ENCODE measurements around the gene ITGA8. TPM values are rescaled to one million over a fixed set of nuclear protein-coding genes. Genes with fewer than 3 reads are reported as not detected.

The ITGA8 gene
- total and polyA plus RNA-seq, 7 donors = 0.46 to 5.7 (median 0.81) TPM

- Histone ChIP-seq H3K9me3 (no peaks in the 10 kb centered on the region), H3K4me1 (no peaks in the 10 kb centered on the region), H3K4me3 (no peak overlapping the region), H3K36me3 (no peaks in the 10 kb centered on the region), H3K27ac (no peak overlapping the region), H3K27me3 (no peaks in the 10 kb centered on the region)
- 16 to 43% methylated on average over 3 of the region's 3 CpGs for WGBS, 2 donors
- TF ChIP-seq POLR2AphosphoS5 (IDR thresholded peaks at IDR 0.05) = no peak
- no peak for TF ChIP-seq EP300 (IDR thresholded peaks at IDR 0.05)
- no peak for TF ChIP-seq POLR2A (IDR thresholded peaks at IDR 0.05)
- TF ChIP-seq CTCF (IDR thresholded peaks at IDR 0.05) = no peak
- no peak for DNase-seq
- intact Hi-C loops (cut with DNase I) = no loop called here
Measured at GRCh38 chr10:15526754-15527153, 193.0 kb downstream of the ITGA8 start.

GRCh38 chr10:15521328-15521903 lies 198.3 kb downstream of the ITGA8 start:
- Histone ChIP-seq H3K4me1 (no peaks in the 10 kb centered on the region), H3K27me3 (no peaks in the 10 kb centered on the region), H3K36me3 (no peaks in the 10 kb centered on the region), H3K27ac (no peak overlapping the region), H3K9me3 (no peaks in the 10 kb centered on the region), H3K4me3 (no peak overlapping the region)
- WGBS, 2 donors = 87 to 91% methylated on average over 11 of the region's 11 CpGs
- no peak for DNase-seq
- intact Hi-C loops (cut with DNase I) = no loop called here
- no peak for TF ChIP-seq CTCF (IDR thresholded peaks at IDR 0.05)
- no peak for TF ChIP-seq EP300 (IDR thresholded peaks at IDR 0.05)
- no peak for TF ChIP-seq POLR2AphosphoS5 (IDR thresholded peaks at IDR 0.05)
- TF ChIP-seq POLR2A (IDR thresholded peaks at IDR 0.05) = no peak

- no peak overlapping the region for H3K27ac ChIP-seq
- no peaks in the 10 kb centered on the region for H3K36me3 ChIP-seq
- TF ChIP-seq CTCF (IDR thresholded peaks at IDR 0.05) = no peak
- no peak for TF ChIP-seq POLR2A (IDR thresholded peaks at IDR 0.05)
- 48 to 67% methylated on average over 4 of the region's 4 CpGs for WGBS, 2 donors
- no peak for DNase-seq
- intact Hi-C loops (cut with DNase I) = no loop called here
- H3K4me1 ChIP-seq = peaks cover 0 to 8% (median 2%) of the 10 kb centered on the region in 4 donors
- no peaks in the 10 kb centered on the region for H3K9me3 ChIP-seq
- no peaks in the 10 kb centered on the region for H3K27me3 ChIP-seq
- H3K4me3 ChIP-seq = no peak overlapping the region
Measured at GRCh38 chr10:15518250-15518649, 201.5 kb downstream of the ITGA8 start.

GRCh38 chr10:15516256-15517085 lies 203.3 kb downstream of the ITGA8 start:
- Histone ChIP-seq H3K27me3 (no peaks in the 10 kb centered on the region), H3K4me3 (no peak overlapping the region), H3K36me3 (no peaks in the 10 kb centered on the region), H3K9me3 (no peaks in the 10 kb centered on the region), H3K27ac (no peak overlapping the region), H3K4me1 (peaks cover 0 to 8% (median 2%) of the 10 kb centered on the region in 4 donors)
- DNase-seq = no peak
- 88 to 96% methylated on average over 4 of the region's 4 CpGs for WGBS, 2 donors
- intact Hi-C loops (cut with DNase I) = no loop called here
- TF ChIP-seq EP300 (IDR thresholded peaks at IDR 0.05) (no peak), CTCF (IDR thresholded peaks at IDR 0.05) (no peak), POLR2A (IDR thresholded peaks at IDR 0.05) (no peak)
